ENCODE results near the gene CYB561D2.

GRCh38 chr3:50341996-50342650 is 8.5 kb upstream of the CYB561D2 start:
- TF ChIP-seq, protein P1, sequence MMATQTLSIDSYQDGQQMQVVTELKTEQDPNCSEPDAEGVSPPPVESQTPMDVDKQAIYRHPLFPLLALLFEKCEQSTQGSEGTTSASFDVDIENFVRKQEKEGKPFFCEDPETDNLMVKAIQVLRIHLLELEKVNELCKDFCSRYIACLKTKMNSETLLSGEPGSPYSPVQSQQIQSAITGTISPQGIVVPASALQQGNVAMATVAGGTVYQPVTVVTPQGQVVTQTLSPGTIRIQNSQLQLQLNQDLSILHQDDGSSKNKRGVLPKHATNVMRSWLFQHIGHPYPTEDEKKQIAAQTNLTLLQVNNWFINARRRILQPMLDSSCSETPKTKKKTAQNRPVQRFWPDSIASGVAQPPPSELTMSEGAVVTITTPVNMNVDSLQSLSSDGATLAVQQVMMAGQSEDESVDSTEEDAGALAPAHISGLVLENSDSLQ (IDR thresholded peaks at IDR 0.05) = no peak
- TF ChIP-seq SUZ12 (IDR thresholded peaks at IDR 0.05) (no peak), NFRKB (IDR thresholded peaks at IDR 0.05) (no peak), BHLHE40 (IDR thresholded peaks at IDR 0.05; ENCODE audit: borderline replicate concordance) (no peak), ELF4 (IDR thresholded peaks at IDR 0.05) (no peak), FOXM1 (IDR thresholded peaks at IDR 0.05; ENCODE audit: borderline replicate concordance) (no peak), ZNF384 (IDR thresholded peaks at IDR 0.05) (no peak), SP1 (IDR thresholded peaks at IDR 0.05) (no peak), FOXA1 (IDR thresholded peaks at IDR 0.05) (no peak), CTBP1 (IDR thresholded peaks at IDR 0.05; ENCODE audit: borderline replicate concordance) (no peak), HDGF (IDR thresholded peaks at IDR 0.05; ENCODE audit: borderline replicate concordance) (no peak), TARDBP (IDR thresholded peaks at IDR 0.05) (no peak)

All from HEK293T (cell line).